Liver (tissue), 3 donors: ENCODE results near the gene TLR4.

ENCODE experiments used
- CTCF ChIP-seq: fragments of 150-350 bp; IDR thresholded peaks from 2 replicates; pipeline ENCODE4 v1.5.1; 2017; ENCODE audit warnings: improper control_type of control experiment, low read depth, low read length; ENCODE audit not compliant: missing input control
- GABPA ChIP-seq, 2 donors: IDR thresholded peaks in 1 of 2; conservative IDR thresholded peaks in 1 of 2; 2 replicates each; pipeline ENCODE4 v1.6.1; 2016; ENCODE audit warnings: antibody characterized with exemption in 2 of 2, mild to moderate bottlenecking in 1 of 2, moderate library complexity in 1 of 2
- TAF1 ChIP-seq: conservative IDR thresholded peaks from 2 replicates; pipeline ENCODE4 v1.6.1; 2016; ENCODE audit warnings: antibody characterized with exemption, mild to moderate bottlenecking
- donor health status: healthy.
- donor health status: healthy.

DNA sequence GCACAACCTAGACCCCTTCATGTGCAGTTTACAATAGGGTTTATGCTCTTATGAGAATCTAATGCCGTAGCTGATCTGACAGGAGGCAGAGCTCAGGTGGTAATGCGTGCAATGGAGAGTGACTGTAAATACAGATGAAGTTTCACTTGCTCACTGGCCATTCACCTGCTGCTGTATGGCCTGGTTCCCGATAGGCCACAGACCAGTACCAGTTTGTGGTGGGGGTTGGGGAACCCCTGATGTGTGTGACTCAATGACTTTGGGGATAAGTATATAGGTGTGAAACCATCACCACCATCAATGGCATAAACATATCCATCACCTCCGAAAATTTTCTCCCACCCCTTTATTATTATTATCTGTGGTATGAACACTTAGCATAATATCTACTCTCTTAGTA is 42.1 kb downstream of the TLR4 start:
- TF ChIP-seq TAF1 = no peak
- TF ChIP-seq GABPA (IDR thresholded peaks at IDR 0.05 in 1 of 2, conservative IDR thresholded peaks at IDR 0.05 in 1 of 2) = no peak
- no peak for TF ChIP-seq CTCF
